Calu3 (cell line): ENCODE data around the gene HOXC10. TPM values are rescaled to one million over a fixed set of nuclear protein-coding genes. Genes with fewer than 3 reads are reported as not detected.

Experiments used
- BruUV-seq: library from RNA; stranded (reverse); fragments of 400-500 nt; replicated peaks from 2 replicates; lab custom pipeline; 2021; lab: Mats Ljungman, UMichigan
- CTCF ChIA-PET: fragments of 300-600 bp; sonication (Branson Sonifier 250); formaldehyde crosslinking; loops from one replicate; lab custom pipeline; 2022; ENCODE audit warnings: antibody characterized with exemption; lab: Charles Lee
- DNase-seq: peaks from one replicate; pipeline ENCODE4 v3.0.0; 2022
- H3K27ac Mint-ChIP-seq: one replicate; pipeline ENCODE4 v1.8.0; 2022; ENCODE audit warnings: mixed read lengths; ENCODE audit not compliant: unreplicated experiment
- H3K27me3 Mint-ChIP-seq: one replicate; pipeline ENCODE4 v1.8.0; 2022; ENCODE audit warnings: mixed read lengths; ENCODE audit not compliant: unreplicated experiment
- H3K36me3 Mint-ChIP-seq: one replicate; pipeline ENCODE4 v1.8.0; 2022; ENCODE audit warnings: mild to moderate bottlenecking, moderate library complexity, mixed read lengths; ENCODE audit not compliant: insufficient read depth, unreplicated experiment
- H3K4me1 Mint-ChIP-seq: one replicate; pipeline ENCODE4 v1.8.0; 2022; ENCODE audit warnings: mild to moderate bottlenecking, low read depth, mixed read lengths; ENCODE audit not compliant: unreplicated experiment
- H3K4me3 Mint-ChIP-seq: one replicate; pipeline ENCODE4 v1.8.0; 2022; ENCODE audit warnings: mild to moderate bottlenecking, low read depth, moderate library complexity, mixed read lengths; ENCODE audit not compliant: unreplicated experiment
- H3K9me3 Mint-ChIP-seq: one replicate; pipeline ENCODE4 v1.8.0; 2022; ENCODE audit warnings: low read depth, mixed read lengths; ENCODE audit not compliant: unreplicated experiment
- intact Hi-C: fragments of 100-400 bp; cut with micrococcal nuclease; formaldehyde crosslinking; loops from one replicate; pipeline ENCODE4 v1.10.0; 2022; ENCODE audit not compliant: unreplicated experiment
- total RNA-seq: library from RNA; stranded (reverse); gene quantifications from 2 replicates; pipeline ENCODE4 v1.2.3, GENCODE V29; 2022
- TF ChIP-seq, protein P1 (sequence below): fragments of 200-600 bp; IDR thresholded peaks from one replicate; pipeline ENCODE4 v1.8.0; 2022; ENCODE audit warnings: antibody characterized with exemption; ENCODE audit not compliant: unreplicated experiment

Gene HOXC10
- total RNA-seq, 1 experiment from 2014 or later: 0.71 TPM

DNA sequence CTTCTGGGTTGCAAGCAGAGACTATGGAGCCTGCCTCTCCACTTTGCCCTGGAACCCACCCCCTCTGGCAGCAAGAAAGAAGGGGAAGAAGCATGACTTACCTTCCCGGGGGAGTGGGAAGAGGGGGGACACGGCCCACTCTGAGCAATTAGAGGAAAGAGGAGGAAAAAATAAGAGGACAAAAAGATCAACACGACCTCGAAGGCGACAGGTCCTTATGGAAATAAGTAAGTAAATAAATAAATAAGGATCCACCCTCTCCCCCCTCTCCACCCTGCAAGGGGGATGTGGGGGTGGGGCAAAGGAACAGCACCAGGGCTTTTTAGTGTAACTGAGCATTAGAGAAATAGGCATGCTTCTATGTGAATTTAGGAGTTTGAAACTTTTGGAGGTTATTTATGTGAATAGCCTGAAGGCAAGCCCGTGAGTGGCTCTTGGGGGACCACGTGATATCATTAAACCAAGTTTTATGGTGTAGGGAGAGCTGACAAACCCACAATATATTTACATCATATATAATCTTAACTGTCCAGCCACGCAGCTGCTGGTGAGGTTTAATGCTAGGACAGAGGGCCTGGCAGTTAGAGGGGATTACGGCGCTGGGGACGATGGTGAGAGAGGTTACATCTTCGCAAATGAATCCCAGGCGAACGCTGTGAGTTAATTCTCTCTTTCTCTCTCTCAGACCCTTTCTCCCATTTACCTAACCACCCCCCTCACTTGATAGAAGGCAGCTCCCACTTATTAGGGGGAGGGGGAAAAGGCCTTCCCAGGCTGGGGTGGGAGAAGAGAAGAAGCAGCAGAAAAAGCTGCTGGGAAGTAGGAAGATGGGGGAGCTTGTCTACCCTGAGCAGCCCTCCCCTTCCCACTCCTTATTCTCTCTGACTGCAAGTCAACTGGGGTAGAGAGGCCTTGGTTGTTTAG, 52.7 kb downstream of the HOXC10 start:
- peaks cover 99% of the 10 kb centered on the region for H3K27me3 Mint-ChIP-seq
- CTCF ChIA-PET: interaction anchor here (0.6 to 1.1 kb wide), 4 partner anchors 14 to 164 kb away, joined by 3 to 4 read pairs (median 3); no protein-coding TSS in a partner anchor

DNA sequence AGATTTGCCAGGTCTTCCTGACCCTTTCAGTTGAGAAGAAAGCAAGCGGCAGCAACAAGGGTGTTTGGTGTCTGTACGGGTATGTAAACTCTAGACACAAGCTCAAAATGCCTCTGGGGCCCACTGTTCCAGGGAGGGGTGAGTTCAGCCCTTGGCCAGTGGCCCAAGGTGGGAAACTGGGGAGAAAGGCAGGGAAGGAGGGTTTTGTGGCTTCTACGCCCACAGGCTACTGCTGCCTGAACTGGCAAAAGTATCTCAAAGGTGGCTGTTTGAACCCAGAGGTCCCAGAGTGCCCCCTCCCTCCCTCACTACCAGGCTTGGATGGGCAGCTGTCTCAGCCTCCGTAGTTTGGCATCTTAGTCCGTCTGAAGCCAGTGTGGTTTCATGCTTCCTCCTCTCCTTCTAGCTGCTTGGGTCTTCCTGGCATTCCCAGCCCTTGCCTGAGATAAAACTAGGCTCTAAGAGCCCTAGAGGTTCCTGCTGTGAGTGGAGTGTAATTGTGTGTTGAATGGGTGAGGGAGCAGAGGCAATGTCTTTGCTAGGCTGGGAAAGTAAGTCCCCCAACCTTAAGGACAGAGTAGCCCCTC, 53.4 kb downstream of the HOXC10 start:
- no peak overlapping the region for H3K27ac Mint-ChIP-seq
- H3K4me3 Mint-ChIP-seq: no peak overlapping the region
- BruUV-seq: no TSS peak
- peaks cover 3% of the 10 kb centered on the region for H3K36me3 Mint-ChIP-seq
- H3K4me1 Mint-ChIP-seq: peaks cover 5% of the 10 kb centered on the region
- H3K9me3 Mint-ChIP-seq: no peaks in the 10 kb centered on the region
- CTCF ChIA-PET: interaction anchor here (0.6 to 1.1 kb wide), 4 partner anchors 14 to 163 kb away, joined by 3 read pairs; partner anchors contain the start of gene HOXC13
- H3K27me3 Mint-ChIP-seq: peaks cover 99% of the 10 kb centered on the region
- DNase-seq: no peak
- intact Hi-C loops: no loop called here
- TF ChIP-seq, protein P1, sequence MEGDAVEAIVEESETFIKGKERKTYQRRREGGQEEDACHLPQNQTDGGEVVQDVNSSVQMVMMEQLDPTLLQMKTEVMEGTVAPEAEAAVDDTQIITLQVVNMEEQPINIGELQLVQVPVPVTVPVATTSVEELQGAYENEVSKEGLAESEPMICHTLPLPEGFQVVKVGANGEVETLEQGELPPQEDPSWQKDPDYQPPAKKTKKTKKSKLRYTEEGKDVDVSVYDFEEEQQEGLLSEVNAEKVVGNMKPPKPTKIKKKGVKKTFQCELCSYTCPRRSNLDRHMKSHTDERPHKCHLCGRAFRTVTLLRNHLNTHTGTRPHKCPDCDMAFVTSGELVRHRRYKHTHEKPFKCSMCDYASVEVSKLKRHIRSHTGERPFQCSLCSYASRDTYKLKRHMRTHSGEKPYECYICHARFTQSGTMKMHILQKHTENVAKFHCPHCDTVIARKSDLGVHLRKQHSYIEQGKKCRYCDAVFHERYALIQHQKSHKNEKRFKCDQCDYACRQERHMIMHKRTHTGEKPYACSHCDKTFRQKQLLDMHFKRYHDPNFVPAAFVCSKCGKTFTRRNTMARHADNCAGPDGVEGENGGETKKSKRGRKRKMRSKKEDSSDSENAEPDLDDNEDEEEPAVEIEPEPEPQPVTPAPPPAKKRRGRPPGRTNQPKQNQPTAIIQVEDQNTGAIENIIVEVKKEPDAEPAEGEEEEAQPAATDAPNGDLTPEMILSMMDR: no peak

More for the DNA sequence above, 52.7 kb downstream of the HOXC10 start:
- DNase-seq: no peak
- no TSS peak for BruUV-seq
- Mint-ChIP-seq H3K36me3 (peaks cover 11% of the 10 kb centered on the region), H3K4me3 (no peak overlapping the region), H3K9me3 (no peaks in the 10 kb centered on the region), H3K4me1 (peaks cover 12% of the 10 kb centered on the region), H3K27ac (no peak overlapping the region)
- TF ChIP-seq, protein P1: no peak
- intact Hi-C loops: no loop called here

- no TSS peak for BruUV-seq
- no peaks in the 10 kb centered on the region for H3K9me3 Mint-ChIP-seq
- no peak overlapping the region for H3K27ac Mint-ChIP-seq
- CTCF ChIA-PET: interaction anchor here (0.7 to 1.1 kb wide), 3 partner anchors 100 to 162 kb away, joined by 3 read pairs; partner anchors contain the start of gene HOXC13
- DNase-seq: no peak
- no peaks in the 10 kb centered on the region for H3K36me3 Mint-ChIP-seq
- no peak overlapping the region for H3K4me3 Mint-ChIP-seq
- peaks cover 99% of the 10 kb centered on the region for H3K27me3 Mint-ChIP-seq
- TF ChIP-seq, protein P1: no peak
- intact Hi-C loops: no loop called here
- no peaks in the 10 kb centered on the region for H3K4me1 Mint-ChIP-seq
These were observed 54.0 kb downstream of the HOXC10 start for GRCh38 chr12:54038871-54039414.

GRCh38 chr12:54039417-54040147, 54.6 kb downstream of the HOXC10 start:
- no TSS peak for BruUV-seq
- Mint-ChIP-seq H3K27ac (no peak overlapping the region), H3K27me3 (peaks cover 99% of the 10 kb centered on the region), H3K4me1 (no peaks in the 10 kb centered on the region), H3K36me3 (no peaks in the 10 kb centered on the region), H3K9me3 (no peaks in the 10 kb centered on the region), H3K4me3 (no peak overlapping the region)
- TF ChIP-seq, protein P1: no peak
- CTCF ChIA-PET: interaction anchor here (0.6 to 1.1 kb wide), 3 partner anchors 31 to 152 kb away, joined by 3 to 6 read pairs (median 3); partner anchors contain the start of genes HOXC13 and HOXC8
- intact Hi-C loops: no loop called here
- DNase-seq: no peak
